ENCODE results near the gene MAP7. TPM values are rescaled to one million over a fixed set of nuclear protein-coding genes. Genes with fewer than 3 reads are reported as not detected.

MAP7 gene
- polyA plus RNA-seq, 2 of the 4 experiments (the other 2 are of a cell fraction), result 60.6 to 64.5 TPM

GRCh38 chr6:136526196-136526930 lies 23.9 kb downstream of the MAP7 start:
- no peak for FAIRE-seq

GRCh38 chr6:136525586-136526195 lies 24.5 kb downstream of the MAP7 start:
- ATAC-seq, result peak; percentile 67 to 75; a peak in 5 of 6 replicates
- POLR2A ChIA-PET, result interaction anchor here (1.1 to 1.7 kb wide), 2 partner anchors 22 to 122 kb away, joined by 4 to 7 read pairs; no protein-coding TSS in a partner anchor
- FAIRE-seq, result no peak

More at GRCh38 chr6:136526196-136526930, 23.9 kb downstream of the MAP7 start:
- POLR2A ChIA-PET, result interaction anchor here (1.1 to 1.7 kb wide), 2 partner anchors 21 to 123 kb away, joined by 4 to 7 read pairs; no protein-coding TSS in a partner anchor
- no peaks in the 10 kb centered on the region for H3K9me3 ChIP-seq
- DNase-seq (ENCODE audit: low read depth in 1 of 2, low spot score in 1 of 2) (peak; percentile 72 to 82), ATAC-seq (peak; percentile 88 to 93)
- CTCF ChIA-PET, result interaction anchor here (0.8 to 5.7 kb wide), 13 partner anchors 8 to 169 kb away, joined by 3 to 36 read pairs (median 3); partner anchors contain the start of gene MAP7
- 12% methylated on average over 10 of the region's 16 CpGs for WGBS (ENCODE audit: missing lambda C conversion rate)
- H3K4me3 ChIP-seq, result peak overlapping the region; percentile 37
- H3K27ac ChIP-seq, result peak overlapping the region; percentile 91 to 97
- peaks cover 92% of the 10 kb centered on the region for H3K4me1 ChIP-seq
- H3K4me2 ChIP-seq, result peak overlapping the region; percentile 81
- TF ChIP-seq HMGXB4 (CRISPR knock-in tag; IDR thresholded peaks at IDR 0.05; ENCODE audit: borderline replicate concordance) (no peak), CTCF (IDR thresholded peaks at IDR 0.05) (peak; percentile 12; the same call in 2 of the 3 replicates), CEBPB (IDR thresholded peaks at IDR 0.05) (0 out of 4 replicates have a peak, but pooled peaks of 1 of the 2 experiments have one; percentile 22), ZSCAN20 (CRISPR knock-in tag; IDR thresholded peaks at IDR 0.05) (no peak), CBX2 (IDR thresholded peaks at IDR 0.05; ENCODE audit: borderline replicate concordance, low read depth) (no peak), JUN (IDR thresholded peaks at IDR 0.05) (peak in 1 of 2 experiments; percentile 38; a peak in 1 of 5 replicates), POLR2A (IDR thresholded peaks at IDR 0.05; ENCODE audit: low read length) (peak; percentile 6)

More at GRCh38 chr6:136525586-136526195, 24.5 kb downstream of the MAP7 start:
- TF ChIP-seq KDM1A (IDR thresholded peaks at IDR 0.05; ENCODE audit: low read depth) (no peak), POLR2A (IDR thresholded peaks at IDR 0.05; ENCODE audit: low read length) (0 out of 2 replicates have a peak, but pooled peaks have one; percentile 14), BCL3 (IDR thresholded peaks at IDR 0.05) (0 out of 3 replicates have a peak, but pooled peaks have one; percentile 21), RAD21 (conservative IDR thresholded peaks at IDR 0.05 in 1 of 2, IDR thresholded peaks at IDR 0.05 in 1 of 2) (peak in 1 of 2 experiments; percentile 26; a peak in 3 of 5 replicates), ATOH8 (CRISPR knock-in tag; IDR thresholded peaks at IDR 0.05; ENCODE audit: low read depth) (no peak), MAX (IDR thresholded peaks at IDR 0.05) (peak; percentile 51; the same call in 1 of the 2 replicates), SMC3 (IDR thresholded peaks at IDR 0.05) (no peak), JUN (IDR thresholded peaks at IDR 0.05) (peak; percentile 1 to 35; a peak in 2 of 5 replicates)
- peak overlapping the region; percentile 81 for H3K4me2 ChIP-seq
- H3K9me3 ChIP-seq, result no peaks in the 10 kb centered on the region
- H3K4me1 ChIP-seq, result peaks cover 92% of the 10 kb centered on the region
- peak in 1 of 2 experiments; percentile 64 for DNase-seq (ENCODE audit: low read depth in 1 of 2, low spot score in 1 of 2)
- CTCF ChIA-PET, result interaction anchor here (0.8 to 5.7 kb wide), 15 partner anchors 8 to 168 kb away, joined by 3 to 36 read pairs (median 3); partner anchors contain the start of gene MAP7
- peak overlapping the region; percentile 37 for H3K4me3 ChIP-seq
- WGBS (ENCODE audit: missing lambda C conversion rate), result under 1% methylated on average over 8 of the region's 8 CpGs
- peak overlapping the region; percentile 91 to 97 for H3K27ac ChIP-seq
